Liver (tissue), 9 donors: ENCODE measurements around the gene MTMR6. TPM values are rescaled to one million over a fixed set of nuclear protein-coding genes. Genes with fewer than 3 reads are reported as not detected.

Experiments
- DNase-seq: peaks from one replicate; pipeline ENCODE4 v3.0.0-alpha.2; 2017; ENCODE audit warnings: low spot score
- H3K27ac ChIP-seq, 2 donors: one replicate each; pipeline ENCODE4 v1.7.0; 2013; ENCODE audit warnings: inconsistent platforms in 2 of 2, low read length in 2 of 2, control low read depth in 1 of 2, low read depth in 1 of 2, mild to moderate bottlenecking in 1 of 2
- H3K27me3 ChIP-seq, 4 donors: one replicate each; pipeline versions ENCODE4 v1.6.1 to v1.7.0; 2013; ENCODE audit warnings: low read length in 3 of 4, inconsistent platforms in 1 of 4, mild to moderate bottlenecking in 1 of 4, moderate library complexity in 1 of 4; ENCODE audit not compliant: control insufficient read depth in 4 of 4, insufficient read depth in 4 of 4
- H3K36me3 ChIP-seq, 4 donors: one replicate each; pipeline versions ENCODE4 v1.6.1 to v1.7.0; 2013; ENCODE audit warnings: low read length in 3 of 4, mild to moderate bottlenecking in 3 of 4, low read depth in 1 of 4, moderate library complexity in 1 of 4; ENCODE audit not compliant: control insufficient read depth in 4 of 4, insufficient read depth in 3 of 4
- H3K4me1 ChIP-seq, 4 donors: one replicate each; pipeline versions ENCODE4 v1.6.1 to v1.7.0; 2013; ENCODE audit warnings: low read length in 3 of 4, mild to moderate bottlenecking in 3 of 4, moderate library complexity in 1 of 4; ENCODE audit not compliant: control insufficient read depth in 4 of 4, insufficient read depth in 4 of 4
- H3K4me3 ChIP-seq, 3 donors: one replicate each; pipeline versions ENCODE4 v1.6.1 to v1.7.0; 2013; ENCODE audit warnings: low read length in 3 of 3, control low read depth in 1 of 3, low read depth in 1 of 3, mild to moderate bottlenecking in 1 of 3
- H3K9ac ChIP-seq, 2 donors: one replicate each; pipeline ENCODE4 v1.7.0; 2013; ENCODE audit warnings: low read length in 2 of 2, mild to moderate bottlenecking in 2 of 2, moderate library complexity in 2 of 2, control low read depth in 1 of 2, low read depth in 1 of 2
- H3K9me3 ChIP-seq, 4 donors: one replicate each; pipeline versions ENCODE4 v1.6.1 to v1.7.0; 2013; ENCODE audit warnings: low read length in 3 of 4; ENCODE audit not compliant: control insufficient read depth in 4 of 4
- EGR1 ChIP-seq, 2 donors: IDR thresholded peaks; 2 replicates each; pipeline ENCODE4 v1.6.1; 2016 to 2018; ENCODE audit warnings: antibody characterized with exemption in 2 of 2, low read depth in 2 of 2
- FOXA1 ChIP-seq: IDR thresholded peaks from 2 replicates; pipeline ENCODE4 v1.6.1; 2016; ENCODE audit warnings: antibody characterized with exemption
- FOXA2 ChIP-seq: IDR thresholded peaks from 2 replicates; pipeline ENCODE4 v1.6.1; 2016; ENCODE audit warnings: antibody characterized with exemption
- HNF4A ChIP-seq, 2 donors: conservative IDR thresholded peaks; 2 replicates each; pipeline ENCODE4 v1.6.1; 2016; ENCODE audit warnings: antibody characterized with exemption in 2 of 2, mild to moderate bottlenecking in 2 of 2
- HNF4G ChIP-seq: IDR thresholded peaks from 2 replicates; pipeline ENCODE4 v1.6.1; 2016; ENCODE audit warnings: antibody characterized with exemption
- JUND ChIP-seq, 2 donors: IDR thresholded peaks; 2 replicates each; pipeline ENCODE4 v1.6.1; 2016; ENCODE audit warnings: antibody characterized with exemption in 2 of 2
- NR2F2 ChIP-seq: IDR thresholded peaks from 2 replicates; pipeline ENCODE4 v1.6.1; 2016; ENCODE audit warnings: antibody characterized with exemption
- RAD21 ChIP-seq, 2 donors: IDR thresholded peaks; 2 replicates each; pipeline ENCODE4 v1.6.1; 2016; ENCODE audit warnings: antibody characterized with exemption in 2 of 2, mild to moderate bottlenecking in 2 of 2
- RXRA ChIP-seq, 2 donors: IDR thresholded peaks; 2 replicates each; pipeline ENCODE4 v1.6.1; 2017 to 2018; ENCODE audit warnings: antibody characterized with exemption in 2 of 2, mild to moderate bottlenecking in 1 of 2
- SP1 ChIP-seq: IDR thresholded peaks from 2 replicates; pipeline ENCODE4 v1.6.1; 2018; ENCODE audit warnings: antibody characterized with exemption, mild to moderate bottlenecking
- TAF1 ChIP-seq: conservative IDR thresholded peaks from 2 replicates; pipeline ENCODE4 v1.6.1; 2016; ENCODE audit warnings: antibody characterized with exemption, mild to moderate bottlenecking
- YY1 ChIP-seq: IDR thresholded peaks from 2 replicates; pipeline ENCODE4 v1.6.1; 2016; ENCODE audit warnings: antibody characterized with exemption, mild to moderate bottlenecking
- WGBS: extraction: QIAGEN DNeasy Blood & Tissue Kit; methylation state at CpG from one replicate; pipeline ENCODE4 v1.1.7; 2013; 5-methylcytosine and 5-hydroxymethylcytosine counted together
- polyA plus RNA-seq, 2 donors: library from polyadenylated mRNA; stranded (reverse) in 1 of 2; unstranded in 1 of 2; fragments of 200-250 nt in 1 of 2; fragments of >200 nt in 1 of 2; fragmentation: Nextera tagmentation in 1 of 2; extraction: Ambion mirVana in 1 of 2; gene quantifications; one replicate each; pipeline versions ENCODE4 v1.2.1 to v1.2.3, GENCODE V29; 2013 to 2015
- total RNA-seq, 2 donors: library from RNA; depleted of rRNA; stranded (reverse); fragments of >200 nt; gene quantifications; one replicate each; pipeline ENCODE4 v1.2.3, GENCODE V29; 2014
- TF ChIP-seq, protein P1 (sequence below): IDR thresholded peaks from 2 replicates; pipeline ENCODE4 v1.6.1; 2016; ENCODE audit warnings: antibody characterized with exemption, mild to moderate bottlenecking
- TF ChIP-seq, protein P2 (sequence below): IDR thresholded peaks from 2 replicates; pipeline ENCODE4 v1.6.1; 2016; ENCODE audit warnings: antibody characterized with exemption
- TF ChIP-seq, protein P3 (sequence below): IDR thresholded peaks from 2 replicates; pipeline ENCODE4 v1.6.1; 2016; ENCODE audit warnings: antibody characterized with exemption
- donor health status: healthy.
- donor health status: healthy.
- donor health status: healthy.
- donor health status: healthy.
- donor health status: healthy.

Gene MTMR6
- total and polyA plus RNA-seq, 4 donors, result 5.3 to 12.6 (median 7.6) TPM

DNA sequence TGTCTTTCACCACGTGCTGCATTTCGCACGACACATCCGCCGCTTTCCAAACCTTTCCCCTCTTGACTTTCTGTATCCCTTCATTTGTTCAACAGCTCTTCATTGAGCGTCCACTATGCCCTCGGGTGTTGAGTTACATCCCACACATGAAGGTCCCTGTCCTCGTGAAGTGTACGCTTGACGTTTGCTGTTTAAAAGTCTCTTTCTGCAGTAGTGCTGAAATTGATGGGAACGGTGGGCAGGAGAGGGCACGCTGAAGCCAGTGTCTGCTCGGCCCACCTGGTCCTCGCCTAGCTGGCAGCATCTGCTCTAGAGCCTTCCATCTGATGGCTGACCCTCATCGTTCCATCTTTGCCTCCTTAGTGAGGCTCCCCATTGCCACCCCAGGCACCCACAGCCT is 59.6 kb downstream of the MTMR6 start:
- TF ChIP-seq SP1 (no peak), EGR1 (IDR thresholded peaks at IDR 0.05; ENCODE audit: low read depth in 2 of 2) (no peak), HNF4G (no peak), NR2F2 (no peak), FOXA2 (no peak), RAD21 (IDR thresholded peaks at IDR 0.05) (no peak)
- TF ChIP-seq, protein P1, sequence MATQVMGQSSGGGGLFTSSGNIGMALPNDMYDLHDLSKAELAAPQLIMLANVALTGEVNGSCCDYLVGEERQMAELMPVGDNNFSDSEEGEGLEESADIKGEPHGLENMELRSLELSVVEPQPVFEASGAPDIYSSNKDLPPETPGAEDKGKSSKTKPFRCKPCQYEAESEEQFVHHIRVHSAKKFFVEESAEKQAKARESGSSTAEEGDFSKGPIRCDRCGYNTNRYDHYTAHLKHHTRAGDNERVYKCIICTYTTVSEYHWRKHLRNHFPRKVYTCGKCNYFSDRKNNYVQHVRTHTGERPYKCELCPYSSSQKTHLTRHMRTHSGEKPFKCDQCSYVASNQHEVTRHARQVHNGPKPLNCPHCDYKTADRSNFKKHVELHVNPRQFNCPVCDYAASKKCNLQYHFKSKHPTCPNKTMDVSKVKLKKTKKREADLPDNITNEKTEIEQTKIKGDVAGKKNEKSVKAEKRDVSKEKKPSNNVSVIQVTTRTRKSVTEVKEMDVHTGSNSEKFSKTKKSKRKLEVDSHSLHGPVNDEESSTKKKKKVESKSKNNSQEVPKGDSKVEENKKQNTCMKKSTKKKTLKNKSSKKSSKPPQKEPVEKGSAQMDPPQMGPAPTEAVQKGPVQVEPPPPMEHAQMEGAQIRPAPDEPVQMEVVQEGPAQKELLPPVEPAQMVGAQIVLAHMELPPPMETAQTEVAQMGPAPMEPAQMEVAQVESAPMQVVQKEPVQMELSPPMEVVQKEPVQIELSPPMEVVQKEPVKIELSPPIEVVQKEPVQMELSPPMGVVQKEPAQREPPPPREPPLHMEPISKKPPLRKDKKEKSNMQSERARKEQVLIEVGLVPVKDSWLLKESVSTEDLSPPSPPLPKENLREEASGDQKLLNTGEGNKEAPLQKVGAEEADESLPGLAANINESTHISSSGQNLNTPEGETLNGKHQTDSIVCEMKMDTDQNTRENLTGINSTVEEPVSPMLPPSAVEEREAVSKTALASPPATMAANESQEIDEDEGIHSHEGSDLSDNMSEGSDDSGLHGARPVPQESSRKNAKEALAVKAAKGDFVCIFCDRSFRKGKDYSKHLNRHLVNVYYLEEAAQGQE, result no peak
- TF ChIP-seq, protein P2, sequence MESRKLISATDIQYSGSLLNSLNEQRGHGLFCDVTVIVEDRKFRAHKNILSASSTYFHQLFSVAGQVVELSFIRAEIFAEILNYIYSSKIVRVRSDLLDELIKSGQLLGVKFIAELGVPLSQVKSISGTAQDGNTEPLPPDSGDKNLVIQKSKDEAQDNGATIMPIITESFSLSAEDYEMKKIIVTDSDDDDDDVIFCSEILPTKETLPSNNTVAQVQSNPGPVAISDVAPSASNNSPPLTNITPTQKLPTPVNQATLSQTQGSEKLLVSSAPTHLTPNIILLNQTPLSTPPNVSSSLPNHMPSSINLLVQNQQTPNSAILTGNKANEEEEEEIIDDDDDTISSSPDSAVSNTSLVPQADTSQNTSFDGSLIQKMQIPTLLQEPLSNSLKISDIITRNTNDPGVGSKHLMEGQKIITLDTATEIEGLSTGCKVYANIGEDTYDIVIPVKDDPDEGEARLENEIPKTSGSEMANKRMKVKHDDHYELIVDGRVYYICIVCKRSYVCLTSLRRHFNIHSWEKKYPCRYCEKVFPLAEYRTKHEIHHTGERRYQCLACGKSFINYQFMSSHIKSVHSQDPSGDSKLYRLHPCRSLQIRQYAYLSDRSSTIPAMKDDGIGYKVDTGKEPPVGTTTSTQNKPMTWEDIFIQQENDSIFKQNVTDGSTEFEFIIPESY, result no peak
- no peak overlapping the region for H3K27ac ChIP-seq
- 85% methylated on average over 15 of the region's 15 CpGs for WGBS
- no peaks in the 10 kb centered on the region for H3K36me3 ChIP-seq
- no peaks in the 10 kb centered on the region for H3K4me1 ChIP-seq
- H3K27me3 ChIP-seq, result peaks cover 0 to 10% (median 1%) of the 10 kb centered on the region in 4 donors
- H3K9ac ChIP-seq, result no peak overlapping the region
- H3K4me3 ChIP-seq, result no peak overlapping the region
- no peaks in the 10 kb centered on the region for H3K9me3 ChIP-seq
- no peak for DNase-seq

DNA sequence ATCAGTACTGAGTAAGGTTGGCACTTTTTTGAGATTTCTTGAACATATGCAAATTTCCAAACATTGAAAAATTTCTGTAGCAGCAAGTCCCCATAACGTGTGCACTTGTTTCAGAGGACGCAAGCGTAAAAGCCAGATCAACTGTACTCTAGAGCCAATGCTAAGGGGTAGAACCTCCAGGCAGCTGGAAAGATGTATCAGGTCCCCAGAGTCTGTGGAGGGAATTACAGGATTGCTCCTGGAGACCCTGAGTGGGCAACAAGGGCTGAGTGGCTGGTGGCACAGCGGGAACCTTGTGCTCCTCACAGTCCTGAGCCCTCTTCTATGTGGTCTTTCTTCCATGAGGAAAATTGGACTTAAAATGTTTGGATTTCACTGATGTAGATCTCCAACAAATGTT is 61.3 kb downstream of the MTMR6 start:
- 87% methylated on average over 4 of the region's 4 CpGs for WGBS
- no peak for DNase-seq
- H3K9ac ChIP-seq, result no peak overlapping the region
- H3K36me3 ChIP-seq, result no peaks in the 10 kb centered on the region
- no peaks in the 10 kb centered on the region for H3K4me1 ChIP-seq
- H3K4me3 ChIP-seq, result no peak overlapping the region
- H3K27ac ChIP-seq, result no peak overlapping the region
- TF ChIP-seq FOXA1 (no peak), HNF4A (conservative IDR thresholded peaks at IDR 0.05) (no peak), YY1 (no peak), JUND (IDR thresholded peaks at IDR 0.05) (no peak), RXRA (IDR thresholded peaks at IDR 0.05) (no peak), RAD21 (IDR thresholded peaks at IDR 0.05) (no peak), TAF1 (no peak), HNF4G (no peak), EGR1 (IDR thresholded peaks at IDR 0.05; ENCODE audit: low read depth in 2 of 2) (no peak)
- TF ChIP-seq, protein P3, sequence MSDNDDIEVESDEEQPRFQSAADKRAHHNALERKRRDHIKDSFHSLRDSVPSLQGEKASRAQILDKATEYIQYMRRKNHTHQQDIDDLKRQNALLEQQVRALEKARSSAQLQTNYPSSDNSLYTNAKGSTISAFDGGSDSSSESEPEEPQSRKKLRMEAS, result no peak
- TF ChIP-seq, protein P1, result no peak
- H3K27me3 ChIP-seq, result peaks cover 0 to 10% (median 1%) of the 10 kb centered on the region in 4 donors
- no peaks in the 10 kb centered on the region for H3K9me3 ChIP-seq
